HG02970 (cell line): ENCODE data around the gene MAP6.

Experiments used
- ATAC-seq: cut with Tn5 transposase; IDR thresholded peaks from one replicate; pipeline ENCODE4 v1.9.1; 2021; ENCODE audit warnings: mild to moderate bottlenecking, moderate library complexity, moderate number of reproducible peaks; ENCODE audit not compliant: unreplicated experiment, low FRiP score

MAP6 gene

DNA sequence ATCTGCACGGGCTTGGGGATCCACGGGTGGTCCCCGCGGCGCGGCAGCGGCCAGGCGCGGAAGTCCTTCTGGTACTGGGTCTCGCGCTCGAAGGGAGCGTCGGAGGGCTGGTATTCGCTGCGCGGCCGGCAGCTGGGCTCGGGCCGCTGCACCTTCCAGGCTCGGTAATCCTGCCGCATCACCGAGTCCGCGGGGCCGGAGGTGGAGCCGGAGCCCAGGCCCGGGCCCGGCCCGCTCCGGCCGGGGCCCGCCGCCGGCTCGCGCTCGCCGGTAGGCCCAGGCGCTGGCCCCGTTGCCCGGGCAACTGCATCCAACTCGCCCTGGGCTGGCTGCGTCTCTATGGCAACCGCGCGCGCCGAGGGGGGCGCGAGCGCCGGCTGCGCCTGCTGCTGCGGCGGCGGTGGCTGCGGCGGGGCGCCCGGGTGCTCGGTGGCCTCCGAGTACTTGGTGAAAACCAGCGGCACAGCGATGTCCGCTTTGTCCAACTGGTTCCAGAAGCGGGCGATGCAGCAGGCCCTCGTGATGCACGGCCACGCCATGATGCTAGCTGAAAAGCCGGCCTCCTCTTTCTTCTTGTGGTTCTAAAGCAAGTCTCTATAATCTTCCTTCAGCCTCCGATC, 897 bp downstream of the MAP6 start:
- no peak for ATAC-seq

DNA sequence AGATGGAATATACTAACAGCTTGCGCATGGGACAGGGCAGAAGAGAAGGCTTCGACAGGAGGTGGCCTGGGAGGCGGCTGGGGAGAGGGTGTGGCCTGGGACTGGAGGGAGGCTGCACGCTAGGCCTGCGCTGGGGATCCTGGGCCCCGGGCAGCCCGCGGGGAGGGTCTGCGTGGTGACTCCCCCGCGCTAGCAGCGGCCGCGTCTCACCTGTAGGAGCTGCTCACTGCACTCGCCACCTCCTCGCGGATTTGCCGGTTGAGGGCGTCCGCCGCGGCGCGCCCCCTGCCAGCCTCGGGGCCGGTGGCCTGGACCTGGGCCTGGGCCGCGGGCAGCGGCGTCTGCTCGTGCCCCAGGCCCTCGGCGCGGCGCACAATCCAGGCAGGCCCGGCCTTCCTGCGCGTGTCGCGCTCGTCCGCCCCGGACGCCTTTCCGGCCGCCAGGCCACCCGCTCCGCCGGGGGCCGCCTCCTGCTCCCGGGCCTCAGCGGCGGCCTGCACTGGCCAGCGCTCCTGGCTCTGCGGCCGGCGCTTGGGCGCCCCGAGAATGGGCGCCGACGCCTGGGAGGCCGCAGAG, 1.5 kb downstream of the MAP6 start:
- no peak for ATAC-seq

DNA sequence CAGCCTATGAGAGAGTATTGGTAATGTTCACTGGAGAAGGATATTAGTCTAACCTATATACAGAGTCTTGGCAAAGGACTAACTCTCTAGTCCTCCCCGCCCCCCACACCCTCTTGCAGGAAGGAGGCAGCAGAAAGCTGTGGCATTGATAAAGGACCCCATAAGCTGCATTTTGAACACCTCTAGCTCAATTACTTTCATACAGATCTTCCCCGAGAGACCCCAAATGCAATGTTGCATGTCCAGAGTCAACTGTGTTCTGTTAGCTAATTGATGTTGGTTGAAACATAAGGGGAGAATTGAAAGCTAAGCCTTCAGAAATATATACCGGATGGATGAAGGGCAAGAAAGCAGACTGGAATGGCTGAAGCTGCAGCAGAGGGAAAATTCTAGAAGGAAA, 2.8 kb downstream of the MAP6 start:
- ATAC-seq, result no peak

DNA sequence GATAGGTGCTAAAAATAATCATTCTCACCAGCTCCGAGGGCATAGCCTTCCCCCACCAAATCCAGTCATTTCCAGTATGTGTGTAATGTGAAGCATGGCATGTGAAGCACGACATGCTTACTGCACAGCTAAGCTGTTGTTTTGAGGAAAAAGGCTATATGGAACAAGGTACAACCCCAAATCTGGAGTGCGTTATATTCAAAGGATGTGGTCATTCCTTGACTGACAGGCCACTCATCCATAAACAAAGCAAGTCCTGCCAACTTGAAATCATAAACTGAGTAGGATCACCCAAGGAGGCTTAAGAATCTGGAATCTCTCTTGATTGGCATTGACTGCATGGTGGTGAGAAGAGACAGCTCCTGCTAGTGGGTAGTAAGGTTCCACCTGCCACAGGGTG, 3.7 kb downstream of the MAP6 start:
- no peak for ATAC-seq

DNA sequence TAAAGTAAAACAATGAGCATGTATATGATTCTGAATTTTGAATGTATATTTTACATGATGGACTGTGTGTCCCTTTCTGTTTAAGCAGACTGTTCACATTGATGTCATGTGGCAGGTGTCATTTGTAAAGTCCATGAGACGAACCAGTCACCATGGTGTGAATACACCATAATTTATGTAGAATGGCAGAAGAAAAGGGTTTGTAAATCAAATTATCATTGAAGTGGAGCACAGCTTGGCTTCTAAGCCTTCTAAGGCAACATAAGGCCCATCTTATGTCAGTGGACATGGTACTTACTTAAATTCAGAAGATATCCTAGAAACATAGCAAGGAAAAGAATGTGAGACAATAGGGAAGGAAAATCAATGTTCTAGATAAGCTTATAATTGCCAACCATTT, 4.4 kb downstream of the MAP6 start:
- no peak for ATAC-seq

DNA sequence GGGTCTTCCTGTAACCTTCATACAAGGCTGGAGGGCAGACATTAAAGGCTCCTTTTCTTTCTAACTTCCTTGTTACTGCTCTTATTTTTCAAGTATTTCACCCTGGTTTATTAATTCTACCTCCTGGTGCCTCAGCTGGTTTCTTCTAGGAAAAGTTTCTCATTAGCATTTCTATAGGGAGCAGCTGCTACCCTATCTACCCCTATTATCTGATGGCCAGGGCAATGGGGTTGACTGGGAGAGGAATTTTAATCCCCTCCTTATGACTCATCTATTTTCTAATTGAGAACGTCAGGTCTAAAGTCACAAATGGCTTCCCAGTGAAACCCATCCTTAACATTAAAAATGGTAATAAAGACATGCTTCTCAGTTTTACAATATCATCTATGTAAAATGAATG, 5.0 kb downstream of the MAP6 start:
- no peak for ATAC-seq

DNA sequence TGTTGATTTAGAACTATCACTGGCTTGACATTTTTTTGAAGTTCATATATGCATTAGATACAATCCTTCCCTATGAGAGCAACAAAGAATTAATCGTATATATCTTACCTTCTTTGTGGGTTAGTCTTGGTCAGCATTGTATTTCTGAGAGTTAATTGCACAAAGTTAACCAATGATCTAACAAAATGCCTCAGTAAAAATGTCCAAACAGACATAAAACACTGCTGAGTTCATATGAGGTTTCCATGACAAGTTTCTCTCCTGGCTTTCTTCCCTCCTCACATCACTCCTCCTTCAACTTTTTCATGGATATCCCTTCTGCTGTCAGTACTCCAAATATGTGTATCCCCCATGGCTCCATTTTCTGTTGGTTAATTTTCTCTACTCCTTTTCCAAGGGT, 9.0 kb downstream of the MAP6 start:
- ATAC-seq, result no peak

DNA sequence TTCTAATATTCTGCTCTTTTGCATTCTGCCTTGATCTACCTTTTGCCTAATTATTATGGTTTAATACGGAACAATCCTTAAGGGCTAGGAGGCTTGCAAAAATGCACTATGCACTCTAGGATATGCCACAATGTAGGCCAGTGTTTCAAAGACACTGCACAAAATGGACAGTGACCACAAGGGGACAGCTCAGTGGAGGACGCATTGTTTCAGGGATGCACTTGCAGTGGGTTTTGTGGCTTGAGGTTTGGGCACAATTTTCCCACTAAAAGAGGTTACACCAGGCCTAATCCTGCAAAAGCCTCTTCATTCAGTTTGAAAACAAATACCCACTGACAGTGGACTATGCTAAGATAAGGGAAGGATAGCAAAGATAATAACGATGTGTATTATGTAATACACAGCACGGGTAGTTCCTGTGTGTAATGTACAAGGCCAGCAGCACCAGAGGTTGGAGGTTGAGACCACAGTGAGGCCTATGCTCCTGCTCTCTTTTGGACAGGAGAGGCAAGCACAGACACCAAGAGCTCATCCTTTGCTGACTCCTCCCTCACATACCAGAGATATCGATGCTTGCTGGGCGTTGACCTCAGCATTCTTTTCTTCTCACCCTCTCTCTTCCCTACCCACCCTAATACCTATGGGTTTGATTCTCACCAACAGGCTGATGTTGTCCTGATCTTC, 12.7 kb downstream of the MAP6 start:
- no peak for ATAC-seq

DNA sequence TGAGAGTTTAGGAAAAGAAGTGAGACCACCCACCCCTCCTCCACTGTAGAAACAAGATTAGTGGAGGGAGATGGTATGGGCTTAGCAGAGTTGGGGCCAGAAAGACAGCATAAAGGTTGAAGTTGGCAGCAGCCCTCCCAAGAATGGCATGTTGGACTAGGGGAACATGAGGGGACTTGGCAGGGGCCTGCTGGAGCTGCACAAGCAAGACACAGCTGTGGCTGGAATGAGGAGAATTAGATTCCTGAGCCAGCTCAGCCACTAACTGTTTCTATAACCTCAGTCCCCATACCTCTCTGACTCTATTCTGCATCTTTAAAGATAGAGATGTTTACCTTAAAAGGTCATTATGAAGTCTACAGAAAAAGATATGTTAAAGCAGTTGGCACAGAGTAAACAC, 13.2 kb downstream of the MAP6 start:
- ATAC-seq, result no peak

DNA sequence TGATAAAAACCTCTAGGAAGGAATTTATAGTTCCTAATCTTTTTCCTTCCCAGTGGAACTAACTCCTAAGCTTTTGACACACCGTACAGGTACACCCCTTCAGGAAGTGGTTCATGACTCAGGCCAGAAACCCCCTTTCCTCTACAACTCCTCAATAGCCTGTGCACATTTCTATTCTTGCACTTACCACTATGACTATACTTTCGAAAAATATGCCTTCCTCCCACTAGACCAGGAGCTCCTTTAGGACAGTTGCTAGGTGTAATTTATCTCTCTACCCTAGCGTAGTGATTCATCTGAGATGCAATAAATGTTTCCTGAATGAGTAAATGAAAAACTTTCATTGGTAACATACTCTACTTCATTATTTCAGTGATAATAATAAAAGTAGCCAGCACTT, 14.5 kb downstream of the MAP6 start:
- ATAC-seq, result no peak

DNA sequence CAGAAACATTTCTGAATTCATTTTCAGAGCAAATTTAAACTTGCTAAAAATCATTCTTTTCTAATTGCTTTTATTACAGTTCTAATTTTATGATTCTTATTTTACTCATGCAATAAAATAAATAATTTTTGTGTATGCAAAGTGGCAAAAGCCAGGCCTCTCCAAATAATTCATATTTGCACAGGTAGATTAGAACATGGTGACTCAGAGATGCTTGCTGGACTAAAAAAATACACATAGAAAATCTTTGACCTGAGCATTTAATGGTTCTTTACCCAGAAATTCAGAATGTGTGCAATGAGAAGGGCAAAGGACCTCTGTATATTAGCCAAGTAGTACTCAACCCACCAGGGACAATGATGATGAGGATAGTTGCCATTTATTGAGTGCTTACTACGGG, 15.3 kb downstream of the MAP6 start:
- ATAC-seq, result no peak

DNA sequence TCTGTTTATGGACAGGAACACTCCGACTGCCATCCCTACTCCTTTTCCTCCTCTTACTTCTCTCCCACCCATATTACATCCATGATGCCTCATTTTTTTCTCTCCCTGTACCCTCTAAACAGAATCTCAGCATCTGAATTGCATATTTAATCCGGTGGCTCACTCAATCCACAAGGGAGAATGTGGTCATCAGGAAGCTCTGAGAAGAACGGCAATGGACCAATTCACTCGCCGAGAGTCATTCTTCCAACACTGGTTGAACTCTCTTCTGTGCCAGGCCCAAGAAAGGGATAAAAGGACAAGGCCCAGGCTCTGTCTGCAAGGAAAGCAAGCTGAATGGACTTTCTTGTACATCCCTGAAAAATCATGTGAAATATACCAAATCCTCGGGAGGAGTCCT, 15.9 kb downstream of the MAP6 start:
- no peak for ATAC-seq

DNA sequence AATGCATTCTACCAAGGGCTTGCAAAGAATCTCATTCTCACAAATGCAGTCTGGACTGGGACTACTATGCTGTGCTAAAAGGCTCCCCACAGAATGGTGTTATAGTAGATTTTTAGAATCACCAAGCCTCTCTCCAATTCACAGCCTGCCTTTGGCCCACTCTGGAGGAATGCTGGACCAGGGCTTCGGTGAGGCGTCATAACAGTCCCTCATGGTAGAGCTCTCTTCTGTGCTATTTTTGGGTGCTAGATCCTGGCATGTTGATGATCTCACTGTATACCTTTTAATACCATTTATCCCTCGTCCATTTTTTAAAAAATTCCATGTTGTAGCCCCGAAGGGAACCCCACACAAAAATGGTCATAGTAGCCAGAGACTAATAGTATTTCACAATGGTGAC, 17.6 kb downstream of the MAP6 start:
- no peak for ATAC-seq

DNA sequence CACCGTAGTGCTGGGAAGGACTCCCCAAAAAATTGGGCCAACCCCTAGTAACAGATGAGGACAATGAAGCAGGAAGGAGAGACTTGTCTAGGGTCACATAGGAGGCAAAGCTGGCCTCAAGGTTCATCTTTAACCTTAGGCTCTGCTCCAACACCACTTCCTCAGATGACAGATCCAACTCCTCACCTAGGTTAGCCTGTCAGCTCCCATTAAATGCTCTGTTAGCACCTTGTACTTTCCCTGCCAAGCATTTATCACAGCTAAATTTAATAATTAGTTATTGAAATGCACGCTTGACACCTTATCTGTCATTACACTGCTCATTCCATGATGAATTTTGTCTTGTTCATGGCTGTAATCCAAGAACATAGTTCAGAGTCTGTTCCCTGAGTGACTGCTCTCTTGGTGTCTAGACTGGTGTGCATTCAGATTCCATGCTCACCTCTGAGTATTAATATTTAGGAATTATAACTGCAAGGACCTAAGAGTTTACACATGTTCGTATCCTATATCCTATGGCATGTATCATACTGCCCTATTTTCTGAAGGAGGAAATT, 18.6 kb downstream of the MAP6 start:
- no peak for ATAC-seq

DNA sequence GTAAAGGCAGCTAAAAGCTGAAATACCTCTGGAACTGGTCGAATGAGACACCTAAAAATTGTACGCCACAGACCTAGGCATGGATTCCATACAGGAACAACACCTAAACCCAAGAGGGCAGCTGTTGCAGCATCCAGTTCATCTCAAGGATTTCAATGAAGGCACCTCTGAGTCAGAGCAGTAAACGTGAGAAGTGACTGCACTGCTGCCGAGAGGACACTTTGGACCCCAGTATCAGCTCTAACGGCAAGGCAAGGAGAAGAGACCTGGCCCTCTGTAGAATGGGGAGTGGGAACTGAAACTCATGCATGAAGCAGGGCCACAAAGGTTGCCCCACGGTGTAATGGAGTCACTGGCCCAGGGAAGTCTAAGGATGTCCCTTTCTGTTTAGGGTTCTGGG, 23.9 kb downstream of the MAP6 start:
- no peak for ATAC-seq

DNA sequence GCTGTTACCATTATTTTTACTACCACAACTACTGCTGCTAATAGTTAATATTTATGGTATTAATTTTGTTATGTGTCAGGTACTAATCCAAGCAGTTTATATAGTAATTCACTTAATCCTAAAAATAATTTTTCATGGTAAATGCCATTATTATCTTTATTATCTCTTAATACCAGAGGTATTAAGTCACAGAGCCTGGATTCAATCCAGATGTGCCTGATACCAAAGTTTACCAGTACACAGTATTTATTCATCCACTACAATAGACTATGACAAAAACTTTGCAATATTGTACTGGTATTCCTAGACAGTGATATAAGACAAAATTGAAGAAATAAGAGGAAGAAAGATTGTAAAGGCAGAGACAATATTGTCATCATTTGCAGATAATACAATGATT, 24.5 kb downstream of the MAP6 start:
- ATAC-seq, result no peak

DNA sequence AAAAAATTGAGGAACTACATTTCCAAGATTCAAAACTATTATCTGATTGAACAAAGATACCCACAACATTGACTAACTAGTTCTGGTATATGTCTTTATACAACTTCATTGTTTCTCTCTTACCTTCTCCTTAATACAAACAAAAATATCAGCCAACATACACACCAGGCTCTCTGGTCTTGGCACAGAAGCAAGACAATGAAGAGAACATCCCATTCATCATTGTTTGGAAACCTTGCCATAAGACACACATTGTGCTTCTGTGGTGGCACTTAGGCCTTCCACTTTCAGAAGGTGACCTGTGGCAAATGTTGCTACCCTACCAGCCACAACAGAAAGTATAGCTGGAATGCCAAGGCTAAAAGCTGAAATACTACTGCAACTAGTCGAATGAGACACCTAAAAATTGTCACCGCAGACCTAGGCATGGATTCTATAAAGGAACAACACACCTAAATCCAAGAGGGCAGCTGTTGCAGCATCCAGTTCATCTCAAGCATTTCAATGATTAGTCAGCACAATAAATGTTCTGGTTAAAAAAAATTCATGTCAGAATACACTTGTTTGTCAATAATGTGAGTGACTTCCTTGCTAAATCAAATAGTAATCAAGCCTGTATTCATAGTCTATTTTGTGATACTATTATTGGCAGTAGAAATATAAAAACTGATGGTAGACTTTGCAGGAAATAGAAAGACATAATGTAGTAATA, 26.3 kb downstream of the MAP6 start:
- ATAC-seq, result no peak

DNA sequence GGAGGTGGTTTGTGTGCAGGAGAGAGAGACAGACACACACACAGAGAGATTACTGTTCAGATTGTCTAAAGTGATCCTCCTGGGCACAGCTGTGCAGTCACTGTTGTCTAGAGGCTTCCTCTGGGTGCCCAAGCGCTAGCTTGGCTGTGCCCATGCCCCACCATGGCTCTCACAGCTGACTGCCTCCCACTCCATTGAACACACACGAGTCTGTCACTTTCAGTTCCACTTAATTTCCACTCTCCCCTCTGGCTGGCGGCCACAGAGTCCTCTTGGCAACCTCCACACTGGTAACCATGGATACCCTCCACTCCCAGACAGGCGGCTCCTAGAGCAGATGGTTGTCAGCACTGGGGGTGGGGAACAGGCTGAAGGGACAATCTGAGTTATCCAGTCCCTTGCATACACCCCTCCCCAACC, 29.1 kb downstream of the MAP6 start:
- no peak for ATAC-seq

DNA sequence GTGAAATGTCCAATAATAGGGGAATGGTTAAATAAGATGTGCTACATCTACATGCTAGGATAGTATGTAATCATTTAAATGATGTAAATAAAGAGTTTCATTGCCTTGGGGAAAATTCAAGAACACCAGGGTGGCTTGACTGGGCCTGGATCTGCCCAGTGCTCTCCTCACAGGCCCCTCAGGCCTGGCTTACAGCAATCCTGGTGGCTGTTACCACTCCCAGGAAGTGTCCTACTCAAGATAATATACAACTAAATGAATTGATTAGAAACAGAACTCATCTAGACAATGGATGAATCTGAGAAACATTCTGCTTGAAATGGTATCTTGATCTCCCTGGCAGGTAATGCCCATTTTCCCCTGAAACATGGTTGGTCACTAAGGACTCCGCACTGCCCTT, 30.8 kb downstream of the MAP6 start:
- ATAC-seq, result no peak

DNA sequence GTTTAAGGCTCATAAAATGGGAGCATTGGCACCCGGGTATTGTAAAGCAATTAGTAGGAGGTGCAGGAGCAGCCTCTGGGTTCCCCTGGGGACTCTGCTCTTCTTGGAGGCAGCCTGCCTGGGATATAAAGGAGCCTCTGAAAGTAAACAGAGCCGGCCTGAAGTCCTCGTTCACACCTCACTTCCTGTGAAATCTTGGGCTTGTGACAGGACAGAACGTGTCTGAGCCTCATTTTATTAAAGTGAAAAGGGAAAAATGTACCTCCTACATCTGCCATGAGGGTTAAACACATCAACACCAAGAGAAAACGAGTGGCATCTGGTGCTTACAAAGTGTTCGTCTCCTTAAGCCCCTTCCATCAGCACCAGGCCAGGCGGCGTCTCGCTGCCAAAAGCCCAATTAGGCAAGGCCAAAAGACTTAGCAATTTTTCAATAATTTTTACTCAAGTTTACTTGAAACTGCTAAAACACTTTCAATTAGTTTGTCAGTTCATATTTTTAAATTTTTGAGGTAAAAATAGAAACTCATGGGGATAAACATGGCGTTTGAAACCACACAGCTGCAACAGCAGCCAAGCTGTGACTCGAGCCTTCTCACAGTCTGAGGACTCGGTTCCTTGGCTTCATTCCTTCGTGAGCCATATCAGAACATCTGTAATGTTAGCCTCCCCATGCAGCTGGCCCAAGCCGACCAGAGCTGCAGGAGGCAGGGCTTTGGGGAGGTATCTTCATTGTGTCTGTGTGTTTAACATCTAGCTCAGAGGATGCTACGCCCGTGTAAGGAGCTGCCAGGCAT, 33.6 kb downstream of the MAP6 start:
- ATAC-seq, result no peak
